H1 (cell line): ENCODE measurements around the gene NOG. TPM values are rescaled to one million over a fixed set of nuclear protein-coding genes. Genes with fewer than 3 reads are reported as not detected.

ENCODE experiments used
- CHD2 ChIP-seq: IDR thresholded peaks from 2 replicates; pipeline ENCODE4 v1.6.1; 2012; ENCODE audit warnings: low read length, improper control_type of control experiment
- E2F6 ChIP-seq: IDR thresholded peaks from 2 replicates; pipeline ENCODE4 v1.6.1; 2012; ENCODE audit warnings: inconsistent platforms
- KDM1A ChIP-seq: fragments of 200-600, 300-600 bp; sonication (generic); IDR thresholded peaks from 2 replicates; pipeline ENCODE4 v1.7.1; 2016; ENCODE audit warnings: mild to moderate bottlenecking, low read length, borderline replicate concordance
- PHF8 ChIP-seq: fragments of 200-600 bp; sonication (generic); conservative IDR thresholded peaks from 2 replicates; pipeline ENCODE4 v1.7.1; 2012; ENCODE audit warnings: low read depth, mild to moderate bottlenecking, inconsistent platforms, low read length, moderate library complexity
- SAP30 ChIP-seq: fragments of 300-600 bp; sonication (generic); IDR thresholded peaks from 2 replicates; pipeline ENCODE4 v1.7.1; 2012; ENCODE audit warnings: low read length, moderate library complexity, mild to moderate bottlenecking, inconsistent platforms; ENCODE audit not compliant: insufficient read depth, insufficient replicate concordance
- polyA plus RNA-seq, 7 experiments: library from polyadenylated mRNA; depleted of rRNA in 3 of 7; stranded (reverse) in 5 of 7; unstranded in 2 of 7; fragments of >200 nt in 5 of 7; fragments of 200-250 nt in 2 of 7; gene quantifications; 1 replicate in 5 of 7; 2 replicates in 1 of 7; 4 replicates in 1 of 7; pipeline versions ENCODE4 v1.2.1 to v1.2.3, GENCODE V29; 2011 to 2013; ENCODE audit warnings: missing spikeins in 2 of 7, mixed read lengths in 2 of 7
- total RNA-seq: library from RNA; stranded (reverse); fragmentation: NEBNext Ultra II Directional; extraction: Animal tissue kit (Norgen Biotek cat#: 25700); gene quantifications from 2 replicates; pipeline ENCODE4 v1.2.1, GENCODE V29; 2021
- TF ChIP-seq, protein P1 (sequence below): IDR thresholded peaks from 2 replicates; pipeline ENCODE4 v1.6.1; 2012; ENCODE audit warnings: inconsistent platforms

Gene NOG
- total and polyA plus RNA-seq, 2 of the 8 experiments (the other 6 are each of a cell fraction or from before 2014, with no cell fraction given): 0.35 TPM

DNA sequence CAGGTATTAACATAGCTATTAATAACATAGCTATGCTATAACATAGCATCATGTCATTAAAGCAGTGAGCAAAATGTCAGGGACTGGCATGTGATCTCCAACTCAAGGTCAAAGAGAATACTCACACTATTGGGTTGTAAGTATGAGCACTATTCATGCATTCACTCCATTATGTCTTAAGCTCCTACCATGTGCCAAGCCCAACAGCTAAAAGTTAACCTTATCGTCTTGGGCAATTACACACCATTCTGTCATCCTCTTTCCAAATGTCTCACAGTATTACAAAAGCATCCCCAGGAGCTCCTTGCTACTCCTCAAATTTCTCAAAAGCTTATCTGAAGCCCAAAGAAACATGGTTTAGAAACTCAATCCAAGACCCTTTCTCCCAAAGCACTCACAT, 22.0 kb upstream of the NOG start (continued):
- no peak for TF ChIP-seq KDM1A
- no peak for TF ChIP-seq E2F6
- TF ChIP-seq SAP30: no peak
- TF ChIP-seq, protein P1, sequence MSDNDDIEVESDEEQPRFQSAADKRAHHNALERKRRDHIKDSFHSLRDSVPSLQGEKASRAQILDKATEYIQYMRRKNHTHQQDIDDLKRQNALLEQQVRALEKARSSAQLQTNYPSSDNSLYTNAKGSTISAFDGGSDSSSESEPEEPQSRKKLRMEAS: no peak
- no peak for TF ChIP-seq PHF8
- TF ChIP-seq CHD2: no peak
